DND-41 (cell line): ENCODE measurements around the gene TRAF3IP1.

ENCODE experiments used
- ATAC-seq: fragments of 200-7000 bp; cut with Tn5 transposase; 3 replicates; pipeline ENCODE4 v1.9.1; 2021; ENCODE audit warnings: low read depth; ENCODE audit not compliant: insufficient read depth
- DNase-seq: peaks from one replicate; pipeline ENCODE4 v3.0.0-alpha.2; 2020
- H2AFZ ChIP-seq: 2 replicates; pipeline ENCODE4 v1.6.0; 2012; ENCODE audit warnings: low read depth, low read length
- H3K27ac ChIP-seq: 2 replicates; pipeline ENCODE4 v1.5.1; 2012; ENCODE audit warnings: low read length, inconsistent platforms
- H3K27me3 ChIP-seq: fragments of 200-600 bp; sonication (generic); 2 replicates; pipeline ENCODE4 v1.6.0; 2012; ENCODE audit warnings: low read length, mild to moderate bottlenecking, inconsistent platforms; ENCODE audit not compliant: insufficient read depth, poor library complexity
- H3K36me3 ChIP-seq: 2 replicates; pipeline ENCODE4 v1.5.1; 2012; ENCODE audit warnings: low read length, inconsistent platforms; ENCODE audit not compliant: insufficient read depth
- H3K4me1 ChIP-seq: 2 replicates; pipeline ENCODE4 v1.5.1; 2012; ENCODE audit warnings: mild to moderate bottlenecking, low read length; ENCODE audit not compliant: insufficient read depth
- H3K4me2 ChIP-seq: 2 replicates; pipeline ENCODE4 v1.6.0; 2012; ENCODE audit warnings: mild to moderate bottlenecking, moderate library complexity, low read length, inconsistent platforms; ENCODE audit not compliant: insufficient read depth
- H3K4me3 ChIP-seq, 2 experiments: fragments of 200-600 bp in 1 of 2; shearing (Covaris generic) in 1 of 2; 2 replicates each; pipeline ENCODE4 v1.5.1; 2012 to 2016; ENCODE audit warnings: inconsistent platforms in 2 of 2, low read length in 2 of 2, mild to moderate bottlenecking in 2 of 2, low read depth in 1 of 2, moderate library complexity in 1 of 2
- H3K79me2 ChIP-seq: 2 replicates; pipeline ENCODE4 v1.6.0; 2012; ENCODE audit warnings: low read length, inconsistent platforms; ENCODE audit not compliant: insufficient read depth
- H3K9ac ChIP-seq: 2 replicates; pipeline ENCODE4 v1.6.0; 2012; ENCODE audit warnings: low read depth, mild to moderate bottlenecking, inconsistent platforms, low read length, moderate library complexity
- H3K9me3 ChIP-seq: 2 replicates; pipeline ENCODE4 v1.5.1; 2012; ENCODE audit warnings: low read length, moderate library complexity, mild to moderate bottlenecking, inconsistent platforms; ENCODE audit not compliant: insufficient read depth, severe bottlenecking
- H4K20me1 ChIP-seq: 2 replicates; pipeline ENCODE4 v1.6.0; 2012; ENCODE audit warnings: low read length; ENCODE audit not compliant: insufficient read depth
- EZH2 ChIP-seq: IDR thresholded peaks from 3 replicates; pipeline ENCODE4 v1.6.1; 2012; ENCODE audit warnings: borderline replicate concordance, low read depth, mild to moderate bottlenecking, moderate library complexity, low read length, inconsistent platforms; ENCODE audit not compliant: severe bottlenecking
- TF ChIP-seq, protein P1 (sequence below): IDR thresholded peaks from 2 replicates; pipeline ENCODE4 v1.5.1; 2012; ENCODE audit warnings: borderline replicate concordance, low read length, moderate library complexity, mild to moderate bottlenecking; ENCODE audit not compliant: poor library complexity, severe bottlenecking; ENCODE audit errors: extremely low read depth

The TRAF3IP1 gene

DNA sequence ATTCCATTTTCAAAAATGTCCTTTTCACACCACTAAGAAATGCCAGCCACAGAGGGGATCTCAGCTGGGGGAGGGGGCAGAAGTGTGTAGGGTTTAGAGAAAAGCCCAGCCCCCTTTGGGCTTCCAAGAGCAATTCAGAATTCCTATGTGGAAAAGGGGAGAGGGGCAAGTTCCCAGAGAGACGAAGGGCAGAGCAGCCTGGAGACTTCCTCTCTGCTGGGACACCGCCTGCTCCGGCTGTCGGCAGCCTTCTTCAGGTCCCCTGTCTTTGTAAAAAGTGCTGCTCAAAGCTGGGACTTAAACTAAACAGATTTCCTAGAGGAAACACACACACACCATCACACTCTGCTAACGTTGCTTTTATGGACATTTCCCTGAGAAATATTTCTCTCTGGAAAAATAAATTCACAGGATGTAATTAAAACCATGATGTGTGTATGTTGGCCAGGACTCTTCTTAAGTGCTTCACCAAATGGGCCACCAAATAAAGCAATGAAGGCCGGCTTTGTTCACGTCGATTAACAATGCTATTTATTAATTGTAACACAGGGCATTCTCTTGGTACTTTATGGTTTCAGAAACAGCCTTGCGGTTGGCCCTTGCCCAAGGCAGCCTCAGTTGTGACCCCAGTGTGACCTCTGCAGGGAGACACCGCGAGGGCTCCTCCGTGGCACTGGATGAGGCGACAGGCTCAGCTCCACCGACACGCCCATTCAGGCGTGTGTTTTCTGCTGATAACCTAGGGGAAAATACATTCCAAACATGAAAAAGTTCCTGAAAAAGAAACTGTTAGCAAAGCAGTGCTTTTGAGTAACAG lies 100.8 kb downstream of the TRAF3IP1 start:
- Histone ChIP-seq H3K27ac (no peak overlapping the region), H2AFZ (no peak overlapping the region)

DNA sequence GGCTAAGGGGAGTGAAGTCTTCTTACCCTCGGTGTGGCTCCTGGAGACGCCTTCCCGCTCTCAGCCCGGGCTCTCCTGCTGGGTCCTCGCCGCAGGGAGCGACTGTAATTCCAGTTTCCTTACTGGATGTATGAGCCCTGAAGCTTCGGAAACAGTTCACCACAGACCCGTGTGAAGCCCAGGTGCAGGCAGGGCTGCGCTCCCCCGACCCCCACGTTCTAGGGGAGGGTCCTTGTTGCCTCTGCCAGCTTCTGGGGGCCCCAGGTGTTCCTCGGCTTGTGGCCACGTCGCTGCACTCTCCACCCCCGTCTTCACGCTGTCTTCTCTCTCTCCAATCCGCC lies 101.3 kb downstream of the TRAF3IP1 start:
- Histone ChIP-seq H3K36me3 (no peaks in the 10 kb centered on the region), H3K79me2 (peaks cover 10% of the 10 kb centered on the region), H3K4me1 (peaks cover 14% of the 10 kb centered on the region), H3K27me3 (no peaks in the 10 kb centered on the region), H4K20me1 (0 out of 2 replicates have a peak, but pooled peaks cover 4% of the 10 kb centered on the region), H3K9ac (no peak overlapping the region), H3K4me2 (no peak overlapping the region), H3K9me3 (peaks cover under 1% of the 10 kb centered on the region), H2AFZ (no peak overlapping the region), H3K27ac (no peak overlapping the region), H3K4me3 (no peak overlapping the region)
- no peak for ATAC-seq
- TF ChIP-seq, protein P1, sequence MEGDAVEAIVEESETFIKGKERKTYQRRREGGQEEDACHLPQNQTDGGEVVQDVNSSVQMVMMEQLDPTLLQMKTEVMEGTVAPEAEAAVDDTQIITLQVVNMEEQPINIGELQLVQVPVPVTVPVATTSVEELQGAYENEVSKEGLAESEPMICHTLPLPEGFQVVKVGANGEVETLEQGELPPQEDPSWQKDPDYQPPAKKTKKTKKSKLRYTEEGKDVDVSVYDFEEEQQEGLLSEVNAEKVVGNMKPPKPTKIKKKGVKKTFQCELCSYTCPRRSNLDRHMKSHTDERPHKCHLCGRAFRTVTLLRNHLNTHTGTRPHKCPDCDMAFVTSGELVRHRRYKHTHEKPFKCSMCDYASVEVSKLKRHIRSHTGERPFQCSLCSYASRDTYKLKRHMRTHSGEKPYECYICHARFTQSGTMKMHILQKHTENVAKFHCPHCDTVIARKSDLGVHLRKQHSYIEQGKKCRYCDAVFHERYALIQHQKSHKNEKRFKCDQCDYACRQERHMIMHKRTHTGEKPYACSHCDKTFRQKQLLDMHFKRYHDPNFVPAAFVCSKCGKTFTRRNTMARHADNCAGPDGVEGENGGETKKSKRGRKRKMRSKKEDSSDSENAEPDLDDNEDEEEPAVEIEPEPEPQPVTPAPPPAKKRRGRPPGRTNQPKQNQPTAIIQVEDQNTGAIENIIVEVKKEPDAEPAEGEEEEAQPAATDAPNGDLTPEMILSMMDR, result no peak
- no peak for DNase-seq

More for the DNA sequence above, 100.8 kb downstream of the TRAF3IP1 start:
- Histone ChIP-seq H3K9me3 (peaks cover 6% of the 10 kb centered on the region), H3K4me2 (no peak overlapping the region), H3K9ac (no peak overlapping the region), H3K79me2 (peaks cover 7% of the 10 kb centered on the region), H3K4me1 (peaks cover 13% of the 10 kb centered on the region), H3K36me3 (no peaks in the 10 kb centered on the region), H4K20me1 (0 out of 2 replicates have a peak, but pooled peaks cover 4% of the 10 kb centered on the region), H3K27me3 (no peaks in the 10 kb centered on the region), H3K4me3 (no peak overlapping the region)
- TF ChIP-seq, protein P1, result no peak
- no peak for TF ChIP-seq EZH2
- ATAC-seq (no peak), DNase-seq (no peak)

DNA sequence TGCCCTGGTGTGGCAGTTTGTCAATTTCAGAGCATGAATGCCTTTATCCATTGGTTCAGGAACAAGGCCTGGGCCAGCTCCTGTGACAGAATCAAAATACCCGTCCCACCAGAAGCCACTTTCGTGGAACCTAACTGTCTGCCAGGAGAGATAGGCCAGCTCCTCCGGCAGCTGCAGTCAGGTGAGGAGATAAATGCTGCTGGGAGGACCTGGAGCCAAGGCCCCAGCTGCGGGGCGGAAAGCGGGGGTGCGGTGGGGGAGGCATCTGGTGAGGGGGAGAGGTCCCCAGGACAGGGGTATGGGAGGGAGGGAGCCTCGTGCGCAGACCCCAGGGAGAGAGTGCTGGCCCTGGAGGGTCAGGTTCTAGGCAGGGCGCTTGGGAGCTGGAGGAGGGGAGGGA lies 102.0 kb downstream of the TRAF3IP1 start:
- H3K9ac ChIP-seq, result no peak overlapping the region
- no peak overlapping the region for H3K4me2 ChIP-seq
- H3K27me3 ChIP-seq, result no peaks in the 10 kb centered on the region
- peaks cover 14% of the 10 kb centered on the region for H3K4me1 ChIP-seq
- H3K27ac ChIP-seq, result no peak overlapping the region
- ATAC-seq (no peak), DNase-seq (no peak)
- no peak for TF ChIP-seq EZH2
- TF ChIP-seq, protein P1, result no peak
- H3K9me3 ChIP-seq, result no peaks in the 10 kb centered on the region
- H4K20me1 ChIP-seq, result 0 out of 2 replicates have a peak, but pooled peaks cover 4% of the 10 kb centered on the region
- H2AFZ ChIP-seq, result no peak overlapping the region
- H3K4me3 ChIP-seq, result no peak overlapping the region
- H3K79me2 ChIP-seq, result peaks cover 14% of the 10 kb centered on the region
- H3K36me3 ChIP-seq, result peaks cover 3% of the 10 kb centered on the region; the same call in 1 of the 2 replicates
